ENCODE results near the gene EPHA5.
"Not testable (repeated sequence)": the region's sequence is repeated elsewhere in the genome, so short reads cannot be mapped to it uniquely, and the experiment has no call there.

EPHA5 gene

DNA sequence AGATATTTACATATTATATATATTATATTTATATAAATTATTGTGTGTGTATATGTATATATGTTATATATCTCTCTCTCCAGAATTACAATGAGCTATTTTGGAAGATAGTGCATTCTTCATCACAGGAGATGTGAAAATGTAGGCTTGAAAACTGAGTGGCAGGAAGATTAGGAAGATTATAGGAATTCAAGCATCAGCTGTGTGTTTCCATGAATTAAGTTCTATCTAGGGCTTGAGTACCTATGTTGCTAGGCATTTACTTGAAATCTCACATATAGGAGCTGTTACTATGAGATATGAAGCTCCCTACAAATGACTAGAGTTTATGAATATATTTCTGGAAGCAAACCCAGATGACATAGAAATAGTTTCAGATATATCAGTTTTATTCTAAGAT lies 328.7 kb downstream of the EPHA5 start:
- Histone ChIP-seq H3K27me3 (ENCODE audit: control insufficient read depth, insufficient read depth, low read length) (no peaks in the 10 kb centered on the region), H3K4me3 (ENCODE audit: low read length) (no peak overlapping the region), H3K36me3 (ENCODE audit: control insufficient read depth, insufficient read depth, low read length) (no peaks in the 10 kb centered on the region), H3K27ac (ENCODE audit: low read length) (no peak overlapping the region), H3K9me3 (ENCODE audit: control insufficient read depth, insufficient read depth, low read length) (no peaks in the 10 kb centered on the region), H3K4me1 (ENCODE audit: control insufficient read depth, insufficient read depth, low read length) (no peaks in the 10 kb centered on the region)
- DNase-seq (ENCODE audit: low read depth, low spot score) = no peak

DNA sequence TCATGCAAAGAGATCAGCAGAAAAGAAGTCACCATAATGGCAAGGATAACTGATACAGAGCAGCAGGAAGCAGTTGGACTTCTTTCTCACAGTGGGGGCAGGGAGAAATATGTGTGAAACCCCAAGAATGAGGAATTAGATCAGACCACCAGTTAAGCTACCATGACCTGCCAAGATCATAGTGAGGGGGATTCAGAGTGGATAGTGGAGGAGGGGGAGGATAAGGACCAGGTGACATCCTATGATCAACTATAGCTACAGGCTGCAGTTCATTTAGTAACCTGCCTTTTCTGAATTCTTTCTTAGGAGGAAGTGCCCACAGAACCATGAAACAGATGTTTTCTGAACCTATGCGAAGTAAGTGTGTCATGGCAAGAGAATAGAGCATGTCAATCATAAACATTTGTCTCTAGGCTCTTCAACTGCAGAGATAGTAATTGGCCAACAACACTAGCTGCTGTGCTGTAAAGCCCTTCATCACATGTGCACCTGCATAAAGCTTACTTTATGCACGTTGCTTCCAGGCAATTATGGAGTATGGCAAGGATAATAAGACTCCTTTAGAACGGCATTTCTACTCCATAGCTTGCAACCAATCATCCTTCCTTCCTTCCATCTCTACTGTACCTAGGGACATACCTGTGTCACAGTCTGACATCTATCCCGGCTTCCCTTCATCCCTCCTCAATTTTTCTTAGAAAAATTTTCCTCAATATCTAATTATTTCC lies 329.7 kb downstream of the EPHA5 start:
- Histone ChIP-seq H3K4me3 (ENCODE audit: low read length) (no peak overlapping the region), H3K27ac (ENCODE audit: low read length) (no peak overlapping the region), H3K4me1 (ENCODE audit: control insufficient read depth, insufficient read depth, low read length) (no peaks in the 10 kb centered on the region), H3K27me3 (ENCODE audit: control insufficient read depth, insufficient read depth, low read length) (no peaks in the 10 kb centered on the region), H3K9me3 (ENCODE audit: control insufficient read depth, insufficient read depth, low read length) (no peaks in the 10 kb centered on the region), H3K36me3 (ENCODE audit: control insufficient read depth, insufficient read depth, low read length) (no peaks in the 10 kb centered on the region)
- DNase-seq (ENCODE audit: low read depth, low spot score) = no peak
- no CpG with 5 or more reads among the region's 4 CpGs for WGBS (ENCODE audit: insufficient coverage, insufficient read length)

DNA sequence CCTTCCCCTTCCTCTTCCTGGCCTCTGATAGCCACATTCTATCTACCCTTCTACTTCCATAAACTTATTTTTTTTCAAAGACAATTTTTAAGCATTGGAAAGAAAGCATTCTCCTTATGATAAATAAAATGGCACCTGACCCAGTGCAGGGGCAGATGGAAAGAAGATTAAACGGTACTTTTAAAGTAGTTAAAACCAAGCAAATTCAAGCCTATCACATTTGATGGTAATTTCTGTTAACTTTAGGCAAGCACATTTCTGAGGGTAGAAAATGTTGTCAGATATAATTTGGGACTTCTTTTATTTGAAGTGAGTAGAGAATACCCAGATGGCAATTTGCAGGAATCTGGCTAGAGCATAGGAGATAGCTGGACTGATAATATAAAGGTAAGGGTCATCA lies 332.9 kb downstream of the EPHA5 start:
- H3K9me3 ChIP-seq (ENCODE audit: control insufficient read depth, insufficient read depth, low read length) = no peaks in the 10 kb centered on the region
- DNase-seq (ENCODE audit: low read depth, low spot score) = no peak
- no peaks in the 10 kb centered on the region for H3K36me3 ChIP-seq (ENCODE audit: control insufficient read depth, insufficient read depth, low read length)
- H3K27ac ChIP-seq (ENCODE audit: low read length) = no peak overlapping the region
- H3K4me1 ChIP-seq (ENCODE audit: control insufficient read depth, insufficient read depth, low read length) = no peaks in the 10 kb centered on the region
- no peaks in the 10 kb centered on the region for H3K27me3 ChIP-seq (ENCODE audit: control insufficient read depth, insufficient read depth, low read length)
- no CpG with 5 or more reads among the region's 1 CpG for WGBS (ENCODE audit: insufficient coverage, insufficient read length)
- no peak overlapping the region for H3K4me3 ChIP-seq (ENCODE audit: low read length)

DNA sequence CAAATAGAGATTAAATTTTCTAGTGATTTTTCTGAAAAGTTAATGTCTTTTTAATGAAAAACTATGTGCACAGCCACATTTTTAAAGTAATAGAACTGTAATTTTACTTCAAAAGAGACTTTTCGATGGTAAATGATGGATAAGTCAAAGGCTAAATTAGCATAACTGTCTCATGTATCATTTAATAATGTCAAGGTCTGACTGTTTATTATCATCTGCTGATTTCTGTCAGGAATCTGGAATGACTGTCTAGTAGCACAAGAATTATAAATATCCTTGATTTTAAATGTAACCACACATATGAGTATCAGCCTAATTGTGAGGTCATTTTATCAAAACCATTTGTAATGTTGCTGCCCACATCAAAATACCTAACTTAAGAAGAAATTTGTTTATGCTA lies 333.8 kb downstream of the EPHA5 start:
- Histone ChIP-seq H3K4me3 (ENCODE audit: low read length) (no peak overlapping the region), H3K27me3 (ENCODE audit: control insufficient read depth, insufficient read depth, low read length) (no peaks in the 10 kb centered on the region), H3K36me3 (ENCODE audit: control insufficient read depth, insufficient read depth, low read length) (no peaks in the 10 kb centered on the region), H3K4me1 (ENCODE audit: control insufficient read depth, insufficient read depth, low read length) (no peaks in the 10 kb centered on the region), H3K27ac (ENCODE audit: low read length) (no peak overlapping the region), H3K9me3 (ENCODE audit: control insufficient read depth, insufficient read depth, low read length) (no peaks in the 10 kb centered on the region)
- no peak for DNase-seq (ENCODE audit: low read depth, low spot score)
- WGBS (ENCODE audit: insufficient coverage, insufficient read length) = no CpG with 5 or more reads among the region's 1 CpG

DNA sequence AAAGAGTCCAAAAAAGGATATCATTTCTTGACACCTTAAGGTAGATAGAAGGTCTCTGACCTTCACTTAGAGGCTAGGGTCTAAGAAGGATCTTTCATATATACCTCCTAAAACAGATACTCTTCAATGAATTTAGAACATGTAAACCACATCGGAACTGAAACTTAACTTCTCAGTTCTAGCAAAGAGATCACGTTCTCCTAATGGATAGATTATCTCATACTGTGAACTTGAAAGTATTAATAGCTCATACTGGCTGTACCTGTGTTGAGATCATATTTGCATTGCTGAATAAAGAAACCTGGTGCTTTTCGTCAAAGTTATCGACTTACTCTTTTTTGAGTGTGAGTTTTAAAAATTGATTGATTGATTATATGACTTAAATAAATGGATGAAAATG lies 353.8 kb downstream of the EPHA5 start:
- DNase-seq (ENCODE audit: low read depth, low spot score) = no peak
- H3K4me1 ChIP-seq (ENCODE audit: control insufficient read depth, insufficient read depth, low read length) = no peaks in the 10 kb centered on the region
- H3K4me3 ChIP-seq (ENCODE audit: low read length) = no peak overlapping the region
- H3K27ac ChIP-seq (ENCODE audit: low read length) = no peak overlapping the region
- no peaks in the 10 kb centered on the region for H3K27me3 ChIP-seq (ENCODE audit: control insufficient read depth, insufficient read depth, low read length)
- H3K36me3 ChIP-seq (ENCODE audit: control insufficient read depth, insufficient read depth, low read length) = no peaks in the 10 kb centered on the region
- WGBS (ENCODE audit: insufficient coverage, insufficient read length) = no CpG with 5 or more reads among the region's 4 CpGs
- no peaks in the 10 kb centered on the region for H3K9me3 ChIP-seq (ENCODE audit: control insufficient read depth, insufficient read depth, low read length)

DNA sequence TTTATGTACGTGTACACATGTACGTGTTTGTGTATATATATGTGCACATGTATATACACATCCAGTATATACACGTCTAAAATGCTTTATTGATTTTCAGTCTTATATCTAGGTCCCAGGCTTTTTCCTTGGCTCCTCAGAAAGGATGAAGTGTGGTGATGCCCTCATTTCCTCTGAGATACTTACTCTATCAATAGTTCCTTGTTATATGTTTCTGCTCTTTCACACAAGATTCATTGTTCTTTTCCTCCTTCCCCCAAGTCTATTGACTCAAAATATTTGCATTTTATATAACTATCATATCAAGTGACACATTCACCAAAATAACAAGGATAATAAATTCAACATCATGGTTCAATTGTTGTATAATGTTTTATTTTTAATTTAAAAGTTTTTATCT lies 359.2 kb downstream of the EPHA5 start:
- DNase-seq (ENCODE audit: low read depth, low spot score) = no peak
- H3K27ac ChIP-seq (ENCODE audit: low read length) = no peak overlapping the region
- no peaks in the 10 kb centered on the region for H3K4me1 ChIP-seq (ENCODE audit: control insufficient read depth, insufficient read depth, low read length)
- no peak overlapping the region for H3K4me3 ChIP-seq (ENCODE audit: low read length)
- no peaks in the 10 kb centered on the region for H3K36me3 ChIP-seq (ENCODE audit: control insufficient read depth, insufficient read depth, low read length)
- H3K9me3 ChIP-seq (ENCODE audit: control insufficient read depth, insufficient read depth, low read length) = no peaks in the 10 kb centered on the region
- no CpG with 5 or more reads among the region's 3 CpGs for WGBS (ENCODE audit: insufficient coverage, insufficient read length)
- no peaks in the 10 kb centered on the region for H3K27me3 ChIP-seq (ENCODE audit: control insufficient read depth, insufficient read depth, low read length)

DNA sequence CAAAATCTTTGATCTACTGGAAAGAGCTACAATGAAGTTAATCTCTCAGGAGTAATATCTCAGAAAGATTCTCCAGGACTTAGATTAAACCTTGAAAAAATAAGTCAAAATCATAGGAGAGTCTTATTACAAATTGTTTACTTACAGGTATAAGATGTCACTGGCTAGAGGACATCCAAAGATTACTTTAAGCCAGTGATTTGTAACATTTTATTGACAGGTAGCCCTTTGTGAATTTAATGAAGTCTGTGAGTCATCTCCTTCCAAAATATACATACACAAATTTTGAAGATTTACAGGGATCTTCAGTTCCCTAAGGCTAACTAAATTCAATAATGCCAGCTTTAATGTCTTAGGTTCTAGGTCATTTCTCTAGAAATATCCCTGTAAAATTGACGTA lies 359.7 kb downstream of the EPHA5 start:
- Histone ChIP-seq H3K4me3 (ENCODE audit: low read length) (no peak overlapping the region), H3K36me3 (ENCODE audit: control insufficient read depth, insufficient read depth, low read length) (no peaks in the 10 kb centered on the region), H3K9me3 (ENCODE audit: control insufficient read depth, insufficient read depth, low read length) (no peaks in the 10 kb centered on the region), H3K27ac (ENCODE audit: low read length) (no peak overlapping the region), H3K27me3 (ENCODE audit: control insufficient read depth, insufficient read depth, low read length) (no peaks in the 10 kb centered on the region), H3K4me1 (ENCODE audit: control insufficient read depth, insufficient read depth, low read length) (no peaks in the 10 kb centered on the region)
- no peak for DNase-seq (ENCODE audit: low read depth, low spot score)
- no CpG with 5 or more reads among the region's 1 CpG for WGBS (ENCODE audit: insufficient coverage, insufficient read length)

DNA sequence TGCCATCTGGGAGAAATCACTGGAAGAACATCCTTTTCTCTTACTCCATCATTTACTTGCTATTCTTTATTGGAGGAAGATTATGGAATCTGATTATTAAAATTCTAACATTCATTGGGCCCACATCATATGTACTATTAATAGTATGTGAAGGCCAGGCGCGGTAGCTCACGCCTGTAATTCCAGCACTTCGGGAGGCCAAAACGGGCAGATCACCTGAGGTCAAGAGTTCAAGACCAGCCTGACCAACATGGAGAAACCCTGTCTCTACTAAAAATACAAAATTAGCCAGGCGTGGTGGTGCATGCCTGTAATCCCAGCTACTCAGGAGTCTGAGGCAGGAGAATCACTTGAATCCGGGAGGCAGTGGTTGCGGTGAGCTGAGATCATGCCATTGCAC lies 361.7 kb downstream of the EPHA5 start:
- not testable (repeated sequence) for H3K27me3 ChIP-seq (ENCODE audit: control insufficient read depth, insufficient read depth, low read length); DNase-seq (ENCODE audit: low read depth, low spot score); H3K36me3 ChIP-seq (ENCODE audit: control insufficient read depth, insufficient read depth, low read length); H3K27ac ChIP-seq (ENCODE audit: low read length); H3K9me3 ChIP-seq (ENCODE audit: control insufficient read depth, insufficient read depth, low read length); H3K4me3 ChIP-seq (ENCODE audit: low read length); H3K4me1 ChIP-seq (ENCODE audit: control insufficient read depth, insufficient read depth, low read length)
- WGBS (ENCODE audit: insufficient coverage, insufficient read length) = no CpG with 5 or more reads among the region's 8 CpGs

DNA sequence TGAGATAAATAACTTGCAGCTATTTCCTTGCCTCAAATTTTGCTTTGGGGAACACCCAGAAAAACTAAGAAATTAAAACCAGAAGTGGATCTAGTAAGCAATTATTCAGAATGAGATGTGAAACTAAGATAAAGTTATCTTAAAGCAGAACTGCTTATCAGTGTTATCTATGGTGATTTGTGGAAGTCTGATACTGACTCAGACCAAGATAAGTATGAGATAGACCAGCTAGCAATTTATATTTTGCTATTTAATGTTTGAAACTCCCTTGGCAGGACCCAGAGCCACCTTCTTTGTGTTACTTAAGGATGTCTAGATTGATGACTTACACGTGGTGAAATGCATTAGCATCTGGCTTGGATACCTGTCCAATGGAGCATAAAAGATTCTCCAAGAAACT lies 368.1 kb downstream of the EPHA5 start:
- H3K36me3 ChIP-seq (ENCODE audit: control insufficient read depth, insufficient read depth, low read length) = no peaks in the 10 kb centered on the region
- H3K4me1 ChIP-seq (ENCODE audit: control insufficient read depth, insufficient read depth, low read length) = no peaks in the 10 kb centered on the region
- H3K4me3 ChIP-seq (ENCODE audit: low read length) = no peak overlapping the region
- H3K27me3 ChIP-seq (ENCODE audit: control insufficient read depth, insufficient read depth, low read length) = no peaks in the 10 kb centered on the region
- H3K9me3 ChIP-seq (ENCODE audit: control insufficient read depth, insufficient read depth, low read length) = no peaks in the 10 kb centered on the region
- DNase-seq (ENCODE audit: low read depth, low spot score) = no peak
- H3K27ac ChIP-seq (ENCODE audit: low read length) = no peak overlapping the region
- no CpG with 5 or more reads among the region's 1 CpG for WGBS (ENCODE audit: insufficient coverage, insufficient read length)

DNA sequence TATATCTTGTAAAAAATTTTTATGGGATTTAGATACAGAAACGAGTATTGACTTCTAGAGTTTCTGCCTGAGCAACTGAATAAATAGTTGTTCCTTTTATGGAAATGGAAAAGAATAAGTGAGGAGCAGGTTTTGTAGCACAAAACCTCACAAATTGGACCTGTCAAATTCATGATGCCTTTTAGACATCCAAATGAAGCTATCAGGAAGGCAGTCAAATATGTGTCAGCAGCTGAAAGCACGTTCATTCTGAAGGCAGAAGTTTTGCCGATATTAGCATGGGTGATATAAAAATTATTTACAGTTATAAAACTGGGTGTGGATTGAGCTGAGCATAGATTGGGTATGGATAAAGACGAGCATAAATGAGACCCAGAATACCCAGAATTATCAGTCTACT lies 374.0 kb downstream of the EPHA5 start:
- Histone ChIP-seq H3K36me3 (ENCODE audit: control insufficient read depth, insufficient read depth, low read length) (no peaks in the 10 kb centered on the region), H3K4me1 (ENCODE audit: control insufficient read depth, insufficient read depth, low read length) (no peaks in the 10 kb centered on the region), H3K27ac (ENCODE audit: low read length) (no peak overlapping the region), H3K27me3 (ENCODE audit: control insufficient read depth, insufficient read depth, low read length) (no peaks in the 10 kb centered on the region), H3K9me3 (ENCODE audit: control insufficient read depth, insufficient read depth, low read length) (no peaks in the 10 kb centered on the region), H3K4me3 (ENCODE audit: low read length) (no peak overlapping the region)
- WGBS (ENCODE audit: insufficient coverage, insufficient read length) = no CpG with 5 or more reads among the region's 4 CpGs
- DNase-seq (ENCODE audit: low read depth, low spot score) = no peak

DNA sequence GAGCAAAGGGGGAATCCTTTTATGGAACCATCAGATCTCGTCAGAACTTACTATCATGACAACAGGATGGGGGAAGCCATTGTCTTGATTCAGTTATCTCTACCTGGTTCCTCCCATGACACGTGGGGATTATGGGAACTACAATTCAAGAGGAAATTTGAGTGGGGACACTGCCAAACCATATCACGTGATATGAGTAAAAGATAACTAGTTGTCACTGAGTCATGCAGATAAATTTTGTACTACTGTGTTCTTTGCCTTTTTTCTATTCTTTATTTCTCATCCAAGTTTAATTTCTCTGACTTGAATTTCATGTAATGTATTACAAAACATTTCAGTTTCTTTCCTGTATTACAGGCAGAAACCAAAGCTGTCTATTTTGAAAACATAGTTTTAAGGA lies 383.2 kb downstream of the EPHA5 start:
- Histone ChIP-seq H3K9me3 (ENCODE audit: control insufficient read depth, insufficient read depth, low read length) (no peaks in the 10 kb centered on the region), H3K4me3 (ENCODE audit: low read length) (no peak overlapping the region), H3K36me3 (ENCODE audit: control insufficient read depth, insufficient read depth, low read length) (no peaks in the 10 kb centered on the region), H3K27me3 (ENCODE audit: control insufficient read depth, insufficient read depth, low read length) (no peaks in the 10 kb centered on the region), H3K27ac (ENCODE audit: low read length) (no peak overlapping the region), H3K4me1 (ENCODE audit: control insufficient read depth, insufficient read depth, low read length) (no peaks in the 10 kb centered on the region)
- no peak for DNase-seq (ENCODE audit: low read depth, low spot score)
- no CpG with 5 or more reads among the region's 3 CpGs for WGBS (ENCODE audit: insufficient coverage, insufficient read length)

Measured in iPS DF 6.9 (cell line).